Gastroesophageal sphincter (tissue), 4 donors: ENCODE measurements around the gene CEP43. TPM values are rescaled to one million over a fixed set of nuclear protein-coding genes. Genes with fewer than 3 reads are reported as not detected.

Source experiments
- ATAC-seq: fragments of 150-250 bp; one replicate; pipeline ENCODE4 v1.9.1; 2016; ENCODE audit warnings: mild to moderate bottlenecking, moderate library complexity
- H3K27ac ChIP-seq, 4 donors: fragments of 200-600 bp; sonication (generic) in 3 of 4; 1 replicate in 3 of 4; 2 replicates in 1 of 4; pipeline ENCODE4 v1.5.1; 2016 to 2019
- H3K27me3 ChIP-seq: fragments of 200-600 bp; sonication (generic); one replicate; pipeline ENCODE4 v1.5.1; 2019
- H3K36me3 ChIP-seq, 2 donors: fragments of 200-600 bp; sonication (generic); one replicate each; pipeline ENCODE4 v1.5.1; 2019; ENCODE audit warnings: control low read depth in 1 of 2
- H3K4me1 ChIP-seq, 3 donors: fragments of 200-600 bp; sonication (generic); 1 replicate in 2 of 3; 2 replicates in 1 of 3; pipeline ENCODE4 v1.5.1; 2016 to 2019; ENCODE audit warnings: control low read depth in 2 of 3
- H3K4me3 ChIP-seq, 2 donors: fragments of 200-600 bp; sonication (generic); one replicate each; pipeline ENCODE4 v1.5.1; 2019; ENCODE audit warnings: mild to moderate bottlenecking in 1 of 2, moderate library complexity in 1 of 2
- H3K9me3 ChIP-seq, 3 donors: fragments of 200-600 bp; sonication (generic); one replicate each; pipeline ENCODE4 v1.5.1; 2017 to 2019; ENCODE audit warnings: control low read depth in 2 of 3
- CTCF ChIP-seq, 4 experiments: fragments of 200-600 bp in 2 of 4; fragments of 450-650 bp in 2 of 4; sonication (generic) in 1 of 4; IDR thresholded peaks; one replicate each; pipeline ENCODE4 v1.5.1; 2017 to 2019; ENCODE audit warnings: antibody characterized with exemption in 4 of 4, mild to moderate bottlenecking in 2 of 4, moderate library complexity in 2 of 4
- EP300 ChIP-seq: sonication (generic); formaldehyde crosslinking; IDR thresholded peaks from one replicate; pipeline ENCODE4 v1.6.1; 2017; ENCODE audit warnings: antibody characterized with exemption, mild to moderate bottlenecking
- POLR2A ChIP-seq, 2 donors: fragments of 450-650 bp; IDR thresholded peaks; one replicate each; pipeline ENCODE4 v1.6.1; 2017; ENCODE audit warnings: antibody characterized with exemption in 2 of 2, mild to moderate bottlenecking in 2 of 2, moderate library complexity in 1 of 2
- POLR2AphosphoS5 ChIP-seq: sonication (generic); formaldehyde crosslinking; IDR thresholded peaks from one replicate; pipeline ENCODE4 v1.6.1; 2017; ENCODE audit warnings: antibody characterized with exemption
- WGBS, 2 donors: methylation state at CpG; one replicate each; pipeline ENCODE4 v1.1.5; 2018; ENCODE audit warnings: low coverage in 1 of 2; 5-methylcytosine and 5-hydroxymethylcytosine counted together
- total RNA-seq, 4 donors: library from RNA; depleted of rRNA; stranded (reverse); fragments of >200 nt; gene quantifications; one replicate each; pipeline ENCODE4 v1.1.0, GENCODE V29; 2016

CEP43 gene
- total RNA-seq, 4 donors from 2014 or later, result 10.9 to 17.9 (median 11.7) TPM

GRCh38 chr6:166955865-166956443, 43.2 kb upstream of the CEP43 start:
- Histone ChIP-seq H3K27ac (peak overlapping the region in 3 of 4 donors; percentile 45 to 92 (median 90)), H3K27me3 (no peaks in the 10 kb centered on the region), H3K4me1 (peaks cover 0 to 36% (median 14%) of the 10 kb centered on the region in 3 donors), H3K36me3 (peaks cover 0 to 17% of the 10 kb centered on the region in 2 donors), H3K9me3 (no peaks in the 10 kb centered on the region), H3K4me3 (peak overlapping the region; percentile 68 to 93)
- TF ChIP-seq CTCF (IDR thresholded peaks at IDR 0.05) (no peak), POLR2AphosphoS5 (no peak), EP300 (no peak), POLR2A (IDR thresholded peaks at IDR 0.05) (no peak)
- peak; percentile 54 for ATAC-seq
- 0% methylated on average over 6 of the region's 54 CpGs; no CpG with 5 or more reads in 1 of the 2 donors for WGBS, 2 donors

GRCh38 chr6:166956444-166957086, 42.6 kb upstream of the CEP43 start, which contains the start of gene RNASET2:
RNASET2 (minus strand) TSS chr6:166956550; CDS start chr6:166956182, 368 bp downstream.
- WGBS, 2 donors, result 0% methylated on average over 2 of the region's 71 CpGs; no CpG with 5 or more reads in 1 of the 2 donors
- Histone ChIP-seq H3K9me3 (no peaks in the 10 kb centered on the region), H3K27ac (peak within 1 kb of the TSS; percentile 49 to 92 (median 88)), H3K4me3 (peak within 1 kb of the TSS; percentile 68 to 93), H3K27me3 (no peaks in the 10 kb centered on the region), H3K4me1 (peaks cover 0 to 30% (median 14%) of the 10 kb centered on the region in 3 donors), H3K36me3 (peaks cover 0 to 12% of the 10 kb centered on the region in 2 donors)
- TF ChIP-seq CTCF (IDR thresholded peaks at IDR 0.05) (peak in 1 of 4 experiments; percentile 4), EP300 (no peak), POLR2A (IDR thresholded peaks at IDR 0.05) (peak; percentile 42 to 81), POLR2AphosphoS5 (peak; percentile 68)
- ATAC-seq, result peak; percentile 98

- H3K4me1 ChIP-seq, result peaks cover 0 to 30% (median 14%) of the 10 kb centered on the region in 3 donors
- no peaks in the 10 kb centered on the region for H3K27me3 ChIP-seq
- H3K4me3 ChIP-seq, result peak overlapping the region; percentile 68 to 93
- peak; percentile 22 for ATAC-seq
- TF ChIP-seq POLR2A (IDR thresholded peaks at IDR 0.05) (no peak), EP300 (no peak), CTCF (IDR thresholded peaks at IDR 0.05) (no peak), POLR2AphosphoS5 (no peak)
- WGBS, 2 donors, result 22 to 44% methylated on average over 4 to 14 of the region's 26 CpGs
- peak overlapping the region; percentile 49 to 92 (median 88) for H3K27ac ChIP-seq
- no peaks in the 10 kb centered on the region for H3K9me3 ChIP-seq
- H3K36me3 ChIP-seq, result peaks cover 0 to 5% of the 10 kb centered on the region in 2 donors
Observed at GRCh38 chr6:166957087-166957804, 42.0 kb upstream of the CEP43 start.

- TF ChIP-seq EP300 (no peak), POLR2A (IDR thresholded peaks at IDR 0.05) (no peak), POLR2AphosphoS5 (no peak), CTCF (IDR thresholded peaks at IDR 0.05) (no peak)
- 77 to 88% methylated on average over 3 to 5 of the region's 5 CpGs for WGBS, 2 donors
- ATAC-seq, result no peak
- H3K27ac ChIP-seq, result peak overlapping the region in 3 of 4 donors; percentile 87 to 92 (median 90)
- H3K9me3 ChIP-seq, result no peaks in the 10 kb centered on the region
- no peak overlapping the region for H3K4me3 ChIP-seq
- no peaks in the 10 kb centered on the region for H3K27me3 ChIP-seq
- H3K36me3 ChIP-seq, result peaks cover 0 to under 1% of the 10 kb centered on the region in 2 donors
- peaks cover 0 to 30% (median 14%) of the 10 kb centered on the region in 3 donors for H3K4me1 ChIP-seq
Observed at GRCh38 chr6:166957805-166958076, 41.5 kb upstream of the CEP43 start.
